H1 (cell line): ENCODE results near the gene NFIC. TPM values are rescaled to one million over a fixed set of nuclear protein-coding genes. Genes with fewer than 3 reads are reported as not detected.

Source experiments
- CHD7 ChIP-seq: fragments of 300-600 bp; sonication (generic); IDR thresholded peaks from 2 replicates; pipeline ENCODE4 v1.7.1; 2012; ENCODE audit warnings: low read length, moderate library complexity, mild to moderate bottlenecking, inconsistent platforms; ENCODE audit not compliant: insufficient replicate concordance
- E2F6 ChIP-seq: IDR thresholded peaks from 2 replicates; pipeline ENCODE4 v1.6.1; 2012; ENCODE audit warnings: inconsistent platforms
- JUN ChIP-seq: IDR thresholded peaks from 2 replicates; pipeline ENCODE4 v1.6.1; 2011; ENCODE audit warnings: low read depth, mild to moderate bottlenecking, improper control_type of control experiment, low read length
- JUND ChIP-seq: IDR thresholded peaks from 2 replicates; pipeline ENCODE4 v1.6.1; 2011; ENCODE audit warnings: mild to moderate bottlenecking, improper control_type of control experiment, low read length
- KDM4A ChIP-seq: IDR thresholded peaks from one replicate; pipeline ENCODE4 v1.7.1; 2012; ENCODE audit warnings: low read depth, mild to moderate bottlenecking, moderate library complexity, low read length, inconsistent platforms; ENCODE audit not compliant: severe bottlenecking
- RFX5 ChIP-seq: IDR thresholded peaks from 2 replicates; pipeline ENCODE4 v1.6.1; 2011; ENCODE audit warnings: low read depth, low read length, improper control_type of control experiment, borderline replicate concordance
- SIN3A ChIP-seq, 2 experiments: IDR thresholded peaks in 1 of 2; conservative IDR thresholded peaks in 1 of 2; 2 replicates each; pipeline ENCODE4 v1.6.1; 2011 to 2012; ENCODE audit warnings: low read length in 2 of 2, improper control_type of control experiment in 1 of 2, low read depth in 1 of 2, mild to moderate bottlenecking in 1 of 2
- SUZ12 ChIP-seq: fragments of 200-600 bp; sonication (generic); IDR thresholded peaks from 2 replicates; pipeline ENCODE4 v1.6.1; 2012; ENCODE audit warnings: mild to moderate bottlenecking, inconsistent platforms, low read length, moderate library complexity, mixed read lengths
- TBP ChIP-seq: IDR thresholded peaks from 2 replicates; pipeline ENCODE4 v1.6.1; 2011; ENCODE audit warnings: low read depth, low read length, improper control_type of control experiment
- TEAD4 ChIP-seq: IDR thresholded peaks from 2 replicates; pipeline ENCODE4 v1.6.1; 2012; ENCODE audit warnings: low read depth, low read length, inconsistent platforms, mixed read lengths
- YY1 ChIP-seq: IDR thresholded peaks from 2 replicates; pipeline ENCODE4 v1.6.1; 2011; ENCODE audit warnings: low read depth, mild to moderate bottlenecking, low read length
- polyA plus RNA-seq, 7 experiments: library from polyadenylated mRNA; depleted of rRNA in 3 of 7; stranded (reverse) in 5 of 7; unstranded in 2 of 7; fragments of >200 nt in 5 of 7; fragments of 200-250 nt in 2 of 7; gene quantifications; 1 replicate in 5 of 7; 2 replicates in 1 of 7; 4 replicates in 1 of 7; pipeline versions ENCODE4 v1.2.1 to v1.2.3, GENCODE V29; 2011 to 2013; ENCODE audit warnings: missing spikeins in 2 of 7, mixed read lengths in 2 of 7
- total RNA-seq: library from RNA; stranded (reverse); fragmentation: NEBNext Ultra II Directional; extraction: Animal tissue kit (Norgen Biotek cat#: 25700); gene quantifications from 2 replicates; pipeline ENCODE4 v1.2.1, GENCODE V29; 2021

Gene NFIC
- total and polyA plus RNA-seq, 2 of the 8 experiments (the other 6 are each of a cell fraction or from before 2014, with no cell fraction given) = 0.56 to 3.2 TPM

- TF ChIP-seq CHD7 = no peak
- no peak for TF ChIP-seq JUN
- no peak for TF ChIP-seq JUND
- no peak for TF ChIP-seq YY1
- no peak for TF ChIP-seq TEAD4
- TF ChIP-seq KDM4A = no peak
- TF ChIP-seq SUZ12 = no peak
- TF ChIP-seq RFX5 = no peak
- no peak for TF ChIP-seq SIN3A (conservative IDR thresholded peaks at IDR 0.05 in 1 of 2, IDR thresholded peaks at IDR 0.05 in 1 of 2; ENCODE audit: low read depth in 1 of 2, low read length in 2 of 2)
- no peak for TF ChIP-seq TBP
- no peak for TF ChIP-seq E2F6
Observed at GRCh38 chr19:3455393-3455955, 89.1 kb downstream of the NFIC start (continued).
